ENCODE measurements around the gene SDK1.

Gene SDK1

DNA sequence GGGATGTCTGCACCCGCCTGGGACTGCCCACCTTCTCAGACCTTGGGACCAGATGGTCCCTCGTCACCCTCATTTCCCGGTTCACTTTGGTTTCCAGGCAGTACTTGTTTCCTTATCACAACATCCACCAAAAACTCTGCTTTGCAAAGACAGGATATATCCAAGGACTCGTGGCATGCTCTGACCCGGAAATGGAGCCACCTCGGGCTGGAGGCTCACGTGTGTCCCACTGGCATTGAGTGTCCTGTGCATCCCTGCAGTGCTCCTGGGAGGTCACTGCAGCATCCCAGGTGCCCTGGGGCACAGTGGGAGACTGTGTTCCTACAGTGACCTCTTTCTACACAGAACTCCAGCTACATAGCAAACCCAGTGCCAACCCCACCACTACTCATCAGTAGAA is 769.2 kb downstream of the SDK1 start:
- Histone ChIP-seq H3K36me3 (no peaks in the 10 kb centered on the region), H3K9me3 (no peaks in the 10 kb centered on the region), H3K27ac (no peak overlapping the region), H3K27me3 (no peaks in the 10 kb centered on the region), H3K4me3 (ENCODE audit: low read depth in 1 of 2, low read length in 1 of 2) (no peak overlapping the region), H3K4me1 (ENCODE audit: control insufficient read depth in 1 of 2, insufficient read depth in 1 of 2, low read depth in 1 of 2, low read length in 1 of 2) (no peaks in the 10 kb centered on the region)
- TF ChIP-seq, protein P1, sequence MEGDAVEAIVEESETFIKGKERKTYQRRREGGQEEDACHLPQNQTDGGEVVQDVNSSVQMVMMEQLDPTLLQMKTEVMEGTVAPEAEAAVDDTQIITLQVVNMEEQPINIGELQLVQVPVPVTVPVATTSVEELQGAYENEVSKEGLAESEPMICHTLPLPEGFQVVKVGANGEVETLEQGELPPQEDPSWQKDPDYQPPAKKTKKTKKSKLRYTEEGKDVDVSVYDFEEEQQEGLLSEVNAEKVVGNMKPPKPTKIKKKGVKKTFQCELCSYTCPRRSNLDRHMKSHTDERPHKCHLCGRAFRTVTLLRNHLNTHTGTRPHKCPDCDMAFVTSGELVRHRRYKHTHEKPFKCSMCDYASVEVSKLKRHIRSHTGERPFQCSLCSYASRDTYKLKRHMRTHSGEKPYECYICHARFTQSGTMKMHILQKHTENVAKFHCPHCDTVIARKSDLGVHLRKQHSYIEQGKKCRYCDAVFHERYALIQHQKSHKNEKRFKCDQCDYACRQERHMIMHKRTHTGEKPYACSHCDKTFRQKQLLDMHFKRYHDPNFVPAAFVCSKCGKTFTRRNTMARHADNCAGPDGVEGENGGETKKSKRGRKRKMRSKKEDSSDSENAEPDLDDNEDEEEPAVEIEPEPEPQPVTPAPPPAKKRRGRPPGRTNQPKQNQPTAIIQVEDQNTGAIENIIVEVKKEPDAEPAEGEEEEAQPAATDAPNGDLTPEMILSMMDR (IDR thresholded peaks at IDR 0.05): no peak

DNA sequence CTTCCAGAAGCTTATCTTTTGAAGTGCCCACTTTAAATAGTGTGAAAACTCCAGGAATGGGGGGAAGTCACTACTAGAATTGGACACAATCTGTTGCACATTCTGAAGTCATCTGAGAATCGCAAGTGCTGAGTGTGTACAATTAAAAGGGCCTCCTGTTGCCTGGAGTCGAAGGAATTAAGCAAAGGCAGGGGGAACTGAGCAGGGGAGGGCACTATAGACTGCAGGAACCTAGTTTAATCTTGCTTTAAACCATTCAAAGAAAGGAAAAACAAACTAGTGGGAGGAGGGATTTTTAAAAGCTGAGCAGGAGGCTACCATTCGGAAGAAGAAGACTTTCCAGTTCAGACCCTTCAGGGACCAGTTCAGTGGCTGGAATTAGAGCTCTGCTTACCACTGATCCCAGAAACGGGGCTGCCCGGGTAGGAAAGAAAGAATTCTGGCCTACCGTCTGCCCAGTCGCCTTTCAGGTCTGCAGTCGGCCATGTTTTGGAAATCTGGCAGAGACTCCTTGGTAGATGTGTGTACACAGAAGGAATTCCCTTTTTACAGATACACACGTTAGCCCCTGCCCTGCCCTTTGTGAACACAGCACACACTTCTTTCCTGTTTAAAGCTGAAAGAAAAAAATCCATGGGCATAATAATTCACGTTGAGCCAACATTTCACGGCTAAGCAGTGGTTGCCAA is 770.5 kb downstream of the SDK1 start:
- Histone ChIP-seq H3K27me3 (no peaks in the 10 kb centered on the region), H3K4me3 (ENCODE audit: low read depth in 1 of 2, low read length in 1 of 2) (no peak overlapping the region), H3K4me1 (ENCODE audit: control insufficient read depth in 1 of 2, insufficient read depth in 1 of 2, low read depth in 1 of 2, low read length in 1 of 2) (no peaks in the 10 kb centered on the region), H3K27ac (no peak overlapping the region), H3K36me3 (no peaks in the 10 kb centered on the region), H3K9me3 (no peaks in the 10 kb centered on the region)
- TF ChIP-seq, protein P1 (IDR thresholded peaks at IDR 0.05): no peak

DNA sequence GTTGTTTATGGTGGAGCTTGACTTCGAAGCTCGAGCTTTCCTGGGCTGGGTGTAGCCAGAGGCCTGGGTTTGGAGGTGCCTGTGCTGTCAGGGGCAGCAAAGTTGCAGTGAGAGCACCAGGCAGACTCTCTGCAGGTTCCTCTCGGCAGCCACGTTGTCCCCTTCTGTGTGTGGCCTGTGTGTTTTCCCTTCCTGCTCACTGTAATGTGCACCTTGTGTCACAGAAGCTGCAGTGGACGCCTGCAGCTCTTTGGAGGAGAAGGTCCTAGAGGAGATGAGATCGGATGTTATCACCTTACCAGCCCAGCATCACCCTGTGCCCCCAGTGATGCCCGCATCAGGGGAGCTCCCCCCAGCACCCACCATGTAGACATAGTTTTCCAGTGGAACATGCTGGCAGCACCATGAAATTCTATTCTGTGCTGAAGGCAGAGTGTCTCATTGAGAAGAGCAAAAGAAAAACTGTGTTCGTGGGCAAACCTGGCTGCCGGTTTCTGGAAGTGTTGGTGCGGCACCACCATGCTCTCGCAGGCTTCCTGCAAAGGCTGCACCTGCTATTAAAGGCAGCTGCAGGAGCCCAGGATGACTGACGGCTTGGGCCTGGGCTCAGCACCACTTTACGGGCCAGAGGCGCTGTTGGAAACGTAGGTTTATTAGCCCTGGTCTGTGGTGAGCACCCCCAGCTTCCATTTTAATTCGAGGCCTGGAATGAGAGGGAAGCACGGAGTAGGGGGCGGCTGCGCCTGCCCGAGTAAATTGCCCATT is 771.3 kb downstream of the SDK1 start:
- H3K36me3 ChIP-seq: no peaks in the 10 kb centered on the region
- TF ChIP-seq, protein P1 (IDR thresholded peaks at IDR 0.05): no peak
- H3K27ac ChIP-seq: no peak overlapping the region
- no peaks in the 10 kb centered on the region for H3K4me1 ChIP-seq (ENCODE audit: control insufficient read depth in 1 of 2, insufficient read depth in 1 of 2, low read depth in 1 of 2, low read length in 1 of 2)
- H3K27me3 ChIP-seq: no peaks in the 10 kb centered on the region
- no peak overlapping the region for H3K4me3 ChIP-seq (ENCODE audit: low read depth in 1 of 2, low read length in 1 of 2)
- no peaks in the 10 kb centered on the region for H3K9me3 ChIP-seq

DNA sequence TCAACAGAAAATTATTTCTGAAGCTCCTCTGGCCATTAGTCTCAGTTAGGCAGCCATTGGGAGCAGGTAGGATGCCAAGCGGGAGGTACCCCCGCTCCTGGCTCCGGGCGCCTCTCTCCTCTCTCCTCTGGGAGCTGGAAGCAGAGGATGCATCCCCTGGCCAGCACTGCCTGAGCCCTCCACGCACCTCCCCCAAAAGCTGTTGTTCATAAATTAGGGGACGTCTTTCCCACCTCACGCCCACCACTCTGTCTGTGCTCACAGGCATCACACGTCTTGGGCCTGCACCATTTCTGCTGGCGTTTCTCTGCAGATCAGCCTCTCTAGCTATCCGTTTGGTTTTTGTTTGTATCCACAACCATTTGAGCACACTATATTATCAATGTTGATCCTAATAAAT is 772.0 kb downstream of the SDK1 start:
- H3K9me3 ChIP-seq: no peaks in the 10 kb centered on the region
- TF ChIP-seq, protein P1 (IDR thresholded peaks at IDR 0.05): no peak
- no peaks in the 10 kb centered on the region for H3K27me3 ChIP-seq
- no peak overlapping the region for H3K4me3 ChIP-seq (ENCODE audit: low read depth in 1 of 2, low read length in 1 of 2)
- H3K27ac ChIP-seq: no peak overlapping the region
- no peaks in the 10 kb centered on the region for H3K4me1 ChIP-seq (ENCODE audit: control insufficient read depth in 1 of 2, insufficient read depth in 1 of 2, low read depth in 1 of 2, low read length in 1 of 2)
- no peaks in the 10 kb centered on the region for H3K36me3 ChIP-seq

DNA sequence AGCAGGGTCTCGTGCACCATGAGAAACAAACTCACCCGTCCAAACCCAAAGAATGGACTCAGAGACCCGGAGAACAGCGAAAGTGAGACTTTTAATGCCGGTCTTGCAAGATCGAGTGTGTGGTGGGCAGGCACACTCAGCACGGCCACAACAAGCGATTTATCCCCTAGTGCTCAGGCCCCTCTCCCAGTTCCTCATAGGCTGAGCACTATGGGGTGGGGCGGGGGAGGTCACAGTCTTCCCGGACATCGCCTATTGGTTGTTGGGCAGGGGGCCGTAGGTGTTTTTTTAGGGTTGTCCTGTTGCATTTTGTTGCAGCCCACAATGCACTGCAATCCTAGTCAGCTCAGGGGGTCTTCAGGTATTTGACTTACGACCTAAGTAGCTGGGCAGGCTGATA is 772.7 kb downstream of the SDK1 start:
- no peaks in the 10 kb centered on the region for H3K36me3 ChIP-seq
- H3K4me3 ChIP-seq (ENCODE audit: low read depth in 1 of 2, low read length in 1 of 2): no peak overlapping the region
- TF ChIP-seq, protein P1 (IDR thresholded peaks at IDR 0.05): no peak
- no peaks in the 10 kb centered on the region for H3K27me3 ChIP-seq
- no peaks in the 10 kb centered on the region for H3K9me3 ChIP-seq
- no peaks in the 10 kb centered on the region for H3K4me1 ChIP-seq (ENCODE audit: control insufficient read depth in 1 of 2, insufficient read depth in 1 of 2, low read depth in 1 of 2, low read length in 1 of 2)
- no peak overlapping the region for H3K27ac ChIP-seq
